ENCODE measurements around the gene ABCC4.

ABCC4 gene

DNA sequence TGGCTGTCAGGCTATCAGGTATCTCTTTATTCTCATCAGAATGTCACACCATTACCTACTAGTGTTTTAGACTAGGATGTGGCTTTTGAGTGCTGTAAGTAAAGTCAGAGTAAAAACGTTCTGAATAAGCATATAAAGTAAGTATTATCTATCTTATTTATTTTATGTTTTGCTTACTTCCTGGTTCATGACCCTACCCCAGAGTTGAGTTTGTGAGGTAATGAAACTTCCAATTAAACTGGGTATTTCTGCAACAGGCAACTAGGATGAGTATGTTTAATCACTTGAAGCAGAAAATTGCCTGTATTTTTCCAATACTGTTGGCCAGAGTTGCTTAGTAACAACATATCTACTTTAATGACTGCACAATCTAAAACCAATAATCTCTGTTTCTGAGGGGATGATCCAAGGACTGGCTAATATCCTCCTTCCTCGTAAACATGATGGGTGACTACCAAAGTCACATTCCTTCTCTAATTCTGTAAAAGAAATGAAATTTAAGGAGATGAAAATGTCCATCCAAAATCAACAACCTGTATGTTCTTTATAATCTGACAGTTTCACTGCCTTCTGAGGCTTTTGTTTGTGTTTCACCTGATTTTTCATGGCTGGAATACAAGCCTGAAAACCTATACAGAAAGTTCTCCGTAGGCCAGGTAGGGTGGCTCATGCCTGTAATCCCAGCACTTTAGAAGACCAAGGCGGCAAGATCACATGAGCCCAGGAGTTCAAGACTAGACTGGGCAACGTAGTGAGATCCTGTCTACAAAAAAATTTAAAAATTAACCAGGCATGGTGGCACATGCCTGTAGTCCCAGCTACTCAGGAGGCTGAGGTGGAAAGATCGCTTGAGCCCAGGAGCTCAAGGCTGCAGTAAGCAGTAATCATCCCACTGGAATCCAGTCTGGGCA, 83.1 kb downstream of the ABCC4 start:
- no peak for DNase-seq (ENCODE audit: low spot score)
- TF ChIP-seq, protein P1, sequence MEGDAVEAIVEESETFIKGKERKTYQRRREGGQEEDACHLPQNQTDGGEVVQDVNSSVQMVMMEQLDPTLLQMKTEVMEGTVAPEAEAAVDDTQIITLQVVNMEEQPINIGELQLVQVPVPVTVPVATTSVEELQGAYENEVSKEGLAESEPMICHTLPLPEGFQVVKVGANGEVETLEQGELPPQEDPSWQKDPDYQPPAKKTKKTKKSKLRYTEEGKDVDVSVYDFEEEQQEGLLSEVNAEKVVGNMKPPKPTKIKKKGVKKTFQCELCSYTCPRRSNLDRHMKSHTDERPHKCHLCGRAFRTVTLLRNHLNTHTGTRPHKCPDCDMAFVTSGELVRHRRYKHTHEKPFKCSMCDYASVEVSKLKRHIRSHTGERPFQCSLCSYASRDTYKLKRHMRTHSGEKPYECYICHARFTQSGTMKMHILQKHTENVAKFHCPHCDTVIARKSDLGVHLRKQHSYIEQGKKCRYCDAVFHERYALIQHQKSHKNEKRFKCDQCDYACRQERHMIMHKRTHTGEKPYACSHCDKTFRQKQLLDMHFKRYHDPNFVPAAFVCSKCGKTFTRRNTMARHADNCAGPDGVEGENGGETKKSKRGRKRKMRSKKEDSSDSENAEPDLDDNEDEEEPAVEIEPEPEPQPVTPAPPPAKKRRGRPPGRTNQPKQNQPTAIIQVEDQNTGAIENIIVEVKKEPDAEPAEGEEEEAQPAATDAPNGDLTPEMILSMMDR (IDR thresholded peaks at IDR 0.05; ENCODE audit: extremely low read depth, missing control alignments) = no peak

DNA sequence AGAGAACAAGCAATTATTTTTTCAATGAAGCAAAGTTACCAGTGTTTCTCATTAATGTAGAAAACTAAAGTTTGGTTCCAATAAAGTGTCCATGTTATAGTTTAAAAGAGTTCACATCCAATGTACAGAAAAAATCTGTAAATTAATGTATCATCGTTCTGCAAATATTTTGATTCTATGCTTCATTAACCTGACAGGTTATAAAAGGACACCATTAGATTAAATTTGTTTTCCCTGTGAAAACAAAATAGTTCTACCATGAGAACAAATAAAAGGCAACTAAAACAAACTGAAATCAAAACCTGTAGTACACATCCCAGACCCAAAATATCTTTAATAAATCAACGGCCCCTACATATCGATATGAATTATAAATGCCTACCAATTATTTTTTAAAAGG, 85.1 kb downstream of the ABCC4 start:
- TF ChIP-seq, protein P1 (IDR thresholded peaks at IDR 0.05; ENCODE audit: extremely low read depth, missing control alignments) = no peak
- DNase-seq (ENCODE audit: low spot score) = no peak

DNA sequence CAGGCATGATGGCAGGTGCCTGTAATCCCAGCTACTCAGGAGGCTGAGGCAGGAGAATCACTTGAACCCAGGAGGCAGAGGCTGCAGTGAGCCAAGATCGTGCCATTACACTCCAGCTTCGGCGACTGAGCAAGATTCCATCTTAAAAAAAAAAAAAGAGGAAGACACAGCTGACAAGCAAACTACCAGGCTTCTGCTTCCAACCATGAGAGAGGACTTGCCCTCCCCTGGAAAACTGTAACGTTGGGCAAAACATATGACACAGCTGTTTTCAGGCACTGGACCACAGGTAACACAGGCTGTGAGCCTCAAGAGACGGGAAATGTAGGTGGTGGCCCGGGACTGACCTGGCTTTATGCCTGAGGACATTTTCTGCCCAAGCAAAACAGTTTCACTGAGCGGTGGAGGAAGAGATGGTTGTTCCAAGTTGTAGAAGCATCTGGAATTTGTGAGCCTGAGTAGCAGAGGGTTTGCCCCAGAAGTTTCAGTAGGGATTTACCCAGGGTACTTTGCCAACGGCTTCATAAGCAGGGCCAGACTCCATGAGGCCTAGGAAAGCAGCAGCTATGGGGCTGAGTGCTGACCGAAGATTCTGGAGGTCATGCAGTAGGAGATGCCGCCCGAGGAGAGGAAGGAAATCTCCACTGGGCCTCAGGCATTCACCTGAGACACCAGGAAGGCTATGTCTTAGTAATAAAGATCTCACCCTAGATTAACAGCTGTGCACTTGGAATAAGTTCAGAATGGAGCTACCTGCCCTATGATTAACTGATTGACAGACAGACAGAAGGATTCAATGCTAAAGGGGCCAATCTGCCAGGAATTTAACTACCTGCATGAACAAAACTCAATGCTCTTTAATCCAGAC, 88.0 kb downstream of the ABCC4 start:
- no peak for DNase-seq (ENCODE audit: low spot score)
- TF ChIP-seq, protein P1 (IDR thresholded peaks at IDR 0.05; ENCODE audit: extremely low read depth, missing control alignments) = no peak

DNA sequence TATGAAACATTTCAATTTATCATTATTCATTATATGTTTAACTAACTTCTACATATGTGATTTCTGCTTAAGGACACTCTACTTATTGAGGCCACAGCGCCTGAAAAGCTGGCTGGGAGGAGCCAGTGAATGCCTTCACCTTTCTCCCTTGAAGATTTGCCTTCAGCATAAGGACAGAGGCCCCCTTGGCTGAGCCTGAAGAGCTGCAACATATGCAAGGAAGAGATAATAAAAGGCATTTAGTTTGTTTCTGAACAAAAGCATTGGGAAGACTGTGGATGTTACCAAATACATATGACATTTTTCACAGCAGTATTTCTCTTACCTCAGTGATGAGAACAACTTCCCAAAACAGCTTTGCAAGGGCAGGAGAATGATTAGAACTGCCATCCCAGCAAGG, 92.1 kb downstream of the ABCC4 start:
- DNase-seq (ENCODE audit: low spot score) = no peak
- TF ChIP-seq, protein P1 (IDR thresholded peaks at IDR 0.05; ENCODE audit: extremely low read depth, missing control alignments) = no peak

DNA sequence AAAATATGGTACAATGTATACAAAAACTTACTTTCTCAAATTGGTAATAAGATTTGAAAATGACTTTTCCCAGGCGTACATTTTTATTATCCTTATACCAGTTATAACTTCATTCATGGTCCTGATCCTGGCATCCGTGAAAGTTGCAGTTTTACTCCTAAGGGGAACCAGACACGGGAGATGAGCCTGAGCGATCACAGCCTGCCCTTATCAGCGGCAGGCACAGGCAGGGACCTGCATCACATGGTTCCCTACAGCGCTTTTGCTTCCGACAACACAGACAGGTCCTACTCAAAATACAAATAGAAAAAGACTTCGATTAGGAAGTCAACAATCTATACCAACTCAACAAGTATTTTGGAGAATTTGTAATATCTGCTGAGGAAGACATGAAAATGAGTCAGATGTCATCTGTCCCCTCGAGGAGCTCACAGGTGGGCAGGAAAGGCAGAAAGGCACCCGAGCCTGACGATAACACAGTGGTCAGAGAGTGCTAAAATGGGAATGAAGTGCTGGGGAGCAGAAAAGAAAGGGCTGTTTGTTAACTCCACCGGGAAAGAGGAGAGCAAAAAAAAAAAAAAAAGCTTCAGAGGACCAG, 93.4 kb downstream of the ABCC4 start:
- TF ChIP-seq, protein P1 (IDR thresholded peaks at IDR 0.05; ENCODE audit: extremely low read depth, missing control alignments) = no peak
- peak; percentile 28 for DNase-seq (ENCODE audit: low spot score)

DNA sequence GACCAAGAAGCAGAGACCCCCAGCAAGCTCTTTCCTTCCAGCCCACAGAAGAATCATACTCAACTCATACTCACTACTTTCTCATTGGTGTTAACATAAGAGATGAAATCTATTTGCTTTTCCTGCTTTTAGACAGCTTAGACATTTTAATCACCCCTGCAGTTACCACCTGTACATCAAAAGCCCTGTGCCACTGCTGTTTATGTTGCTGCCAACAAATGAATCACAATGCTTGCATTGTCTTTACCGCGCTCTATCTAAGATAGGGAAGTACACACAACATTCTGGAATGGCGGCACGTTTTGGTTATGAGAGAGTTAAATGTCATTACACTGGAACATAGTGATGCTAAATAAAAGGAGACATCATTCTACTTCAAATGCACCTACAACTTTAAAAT, 95.1 kb downstream of the ABCC4 start:
- TF ChIP-seq, protein P1 (IDR thresholded peaks at IDR 0.05; ENCODE audit: extremely low read depth, missing control alignments) = no peak

More for the DNA sequence above, 95.1 kb downstream of the ABCC4 start:
- DNase-seq (ENCODE audit: low spot score) = no peak

Data from GM20000 (cell line).